Measurements from ENCODE around the gene JADE1.

- TF ChIP-seq CTCF (IDR thresholded peaks at IDR 0.05) (no peak), POLR2A (IDR thresholded peaks at IDR 0.05) (no peak)
These were observed 22.7 kb downstream of the JADE1 start for GRCh38 chr4:128832243-128832625.

All from testis (tissue), 2 donors.